Loucy (cell line): ENCODE data around the gene TAF1D.

Experiments
- H2AFZ ChIP-seq: fragments of 200-600 bp; sonication (generic); 2 replicates; pipeline ENCODE4 v1.6.0; 2016; ENCODE audit warnings: antibody characterized with exemption, mild to moderate bottlenecking, low read length, moderate library complexity
- H3F3A ChIP-seq: fragments of 200-600 bp; 2 replicates; pipeline ENCODE4 v1.6.0; 2016; ENCODE audit warnings: antibody characterized with exemption, low read depth, mild to moderate bottlenecking
- H3K27me3 ChIP-seq: fragments of 200-600 bp; sonication (generic); 2 replicates; pipeline ENCODE4 v1.6.1; 2014; ENCODE audit warnings: low read length, mild to moderate bottlenecking; ENCODE audit not compliant: insufficient read depth, poor library complexity, severe bottlenecking
- H3K36me3 ChIP-seq: fragments of 200-600 bp; sonication (generic); 2 replicates; pipeline ENCODE4 v1.6.1; 2016; ENCODE audit warnings: low read length; ENCODE audit not compliant: insufficient read depth
- H3K4me1 ChIP-seq: fragments of 200-600 bp; sonication (generic); 2 replicates; pipeline ENCODE4 v1.5.1; 2014; ENCODE audit warnings: low read length, mild to moderate bottlenecking; ENCODE audit not compliant: insufficient read depth, poor library complexity, severe bottlenecking
- H3K4me2 ChIP-seq: fragments of 200-600 bp; sonication (generic); 2 replicates; pipeline ENCODE4 v1.6.0; 2014; ENCODE audit warnings: antibody characterized with exemption, low read length, low read depth, mild to moderate bottlenecking; ENCODE audit not compliant: poor library complexity, severe bottlenecking
- H3K4me3 ChIP-seq: fragments of 200-600 bp; sonication (generic); 2 replicates; pipeline ENCODE4 v1.5.1; 2014; ENCODE audit warnings: low read length, mild to moderate bottlenecking, mixed read lengths; ENCODE audit not compliant: poor library complexity, severe bottlenecking
- H3K79me2 ChIP-seq: fragments of 200-600 bp; sonication (generic); 2 replicates; pipeline ENCODE4 v1.6.1; 2014; ENCODE audit warnings: low read length; ENCODE audit not compliant: insufficient read depth
- H3K9ac ChIP-seq: fragments of 200-600 bp; sonication (generic); 2 replicates; pipeline ENCODE4 v1.6.0; 2014; ENCODE audit warnings: mild to moderate bottlenecking, low read depth, low read length, moderate library complexity; ENCODE audit not compliant: poor library complexity, severe bottlenecking
- H3K9me2 ChIP-seq: fragments of 200-600 bp; sonication (generic); replicated peaks from 2 replicates; pipeline ENCODE4 v1.6.1; 2016; ENCODE audit warnings: low read depth, low read length, mixed read lengths
- H3K9me3 ChIP-seq: fragments of 200-600 bp; sonication (generic); 2 replicates; pipeline ENCODE4 v1.6.1; 2014; ENCODE audit warnings: mild to moderate bottlenecking, antibody characterized with exemption, low read length, low read depth; ENCODE audit not compliant: insufficient read depth
- H4K20me1 ChIP-seq: fragments of 200-600 bp; sonication (generic); 2 replicates; pipeline ENCODE4 v1.6.0; 2014; ENCODE audit warnings: antibody characterized with exemption, low read length, mild to moderate bottlenecking; ENCODE audit not compliant: insufficient read depth, poor library complexity, severe bottlenecking
- EZH2phosphoT487 ChIP-seq: fragments of 200-600 bp; IDR thresholded peaks from 2 replicates; pipeline ENCODE4 v1.6.1; 2018; ENCODE audit warnings: antibody characterized with exemption, mild to moderate bottlenecking, moderate library complexity, borderline replicate concordance
- TF ChIP-seq, protein P1 (sequence below): fragments of 200-600 bp; sonication (generic); conservative IDR thresholded peaks from 2 replicates; pipeline ENCODE4 v1.5.1; 2014; ENCODE audit warnings: mild to moderate bottlenecking, antibody characterized with exemption, low read length

Gene TAF1D

DNA sequence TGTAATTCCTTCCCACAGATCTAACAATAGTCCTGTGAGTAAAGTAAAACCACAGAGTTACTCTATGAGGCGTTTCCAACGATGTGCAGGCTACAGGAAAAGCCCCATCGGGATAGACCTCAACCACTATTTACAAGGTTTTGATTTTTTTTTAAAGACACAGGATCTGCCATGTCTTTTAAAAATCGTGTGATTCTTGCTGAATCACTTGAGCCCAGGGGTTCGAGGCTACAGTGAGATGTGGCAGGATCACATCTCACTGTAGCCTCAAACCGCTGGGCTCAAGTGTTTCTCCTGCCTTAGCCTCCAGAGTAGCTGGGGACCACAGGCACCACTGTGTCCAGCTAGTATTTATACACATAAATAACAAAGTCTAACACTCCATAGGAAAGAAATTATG is 7.8 kb downstream of the TAF1D start:
- Histone ChIP-seq H3K4me2 (peak overlapping the region; percentile 94), H3K36me3 (peaks cover 99% of the 10 kb centered on the region)

DNA sequence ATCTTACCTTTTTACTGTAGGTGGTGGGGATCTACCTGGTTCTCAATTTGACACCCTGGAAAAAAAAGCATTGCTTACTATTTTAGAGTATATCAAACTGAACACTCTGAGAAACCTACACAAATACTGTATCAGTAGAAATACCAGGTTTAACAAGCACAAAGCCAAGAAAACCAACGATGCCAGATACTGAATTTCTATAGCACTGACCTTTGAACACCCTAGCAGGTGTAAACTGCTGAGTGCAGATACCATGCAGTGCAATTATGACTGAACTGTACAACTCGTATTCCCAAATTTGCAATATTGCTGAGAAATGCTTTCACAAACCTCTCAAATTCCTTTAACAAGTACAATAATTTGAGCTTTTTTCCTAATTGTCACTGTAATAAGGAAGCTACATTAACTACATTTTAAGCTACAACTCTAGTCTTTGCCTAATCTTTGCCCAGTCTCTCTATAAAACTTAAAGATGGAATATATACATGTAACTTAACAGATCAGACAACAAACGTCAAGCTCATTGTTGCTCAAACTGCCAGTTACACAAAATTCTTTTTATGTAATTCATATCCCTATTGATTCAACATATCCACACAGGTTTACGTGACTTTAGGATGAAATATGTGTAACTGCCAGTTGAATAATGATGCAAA is 8.9 kb downstream of the TAF1D start:
- Histone ChIP-seq H3K36me3 (peaks cover 100% of the 10 kb centered on the region), H3K4me1 (peaks cover 43% of the 10 kb centered on the region), H3K79me2 (peaks cover 47% of the 10 kb centered on the region), H3K9me3 (no peaks in the 10 kb centered on the region), H3K9me2 (no peaks in the 10 kb centered on the region), H3K27me3 (no peaks in the 10 kb centered on the region), H2AFZ (no peak overlapping the region), H3K9ac (no peak overlapping the region), H3K4me2 (peak overlapping the region; percentile 25), H3F3A (peaks cover 18% of the 10 kb centered on the region; the same call in 1 of the 2 replicates), H4K20me1 (peaks cover 75% of the 10 kb centered on the region), H3K4me3 (no peak overlapping the region)
- TF ChIP-seq, protein P1, sequence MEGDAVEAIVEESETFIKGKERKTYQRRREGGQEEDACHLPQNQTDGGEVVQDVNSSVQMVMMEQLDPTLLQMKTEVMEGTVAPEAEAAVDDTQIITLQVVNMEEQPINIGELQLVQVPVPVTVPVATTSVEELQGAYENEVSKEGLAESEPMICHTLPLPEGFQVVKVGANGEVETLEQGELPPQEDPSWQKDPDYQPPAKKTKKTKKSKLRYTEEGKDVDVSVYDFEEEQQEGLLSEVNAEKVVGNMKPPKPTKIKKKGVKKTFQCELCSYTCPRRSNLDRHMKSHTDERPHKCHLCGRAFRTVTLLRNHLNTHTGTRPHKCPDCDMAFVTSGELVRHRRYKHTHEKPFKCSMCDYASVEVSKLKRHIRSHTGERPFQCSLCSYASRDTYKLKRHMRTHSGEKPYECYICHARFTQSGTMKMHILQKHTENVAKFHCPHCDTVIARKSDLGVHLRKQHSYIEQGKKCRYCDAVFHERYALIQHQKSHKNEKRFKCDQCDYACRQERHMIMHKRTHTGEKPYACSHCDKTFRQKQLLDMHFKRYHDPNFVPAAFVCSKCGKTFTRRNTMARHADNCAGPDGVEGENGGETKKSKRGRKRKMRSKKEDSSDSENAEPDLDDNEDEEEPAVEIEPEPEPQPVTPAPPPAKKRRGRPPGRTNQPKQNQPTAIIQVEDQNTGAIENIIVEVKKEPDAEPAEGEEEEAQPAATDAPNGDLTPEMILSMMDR = no peak
- no peak for TF ChIP-seq EZH2phosphoT487

More for the DNA sequence above, 7.8 kb downstream of the TAF1D start:
- peaks cover 86% of the 10 kb centered on the region for H4K20me1 ChIP-seq
- TF ChIP-seq EZH2phosphoT487 = no peak
- TF ChIP-seq, protein P1 = no peak
- peaks cover 7% of the 10 kb centered on the region; the same call in 1 of the 2 replicates for H3F3A ChIP-seq
- H3K4me1 ChIP-seq = peaks cover 54% of the 10 kb centered on the region
- H3K27me3 ChIP-seq = no peaks in the 10 kb centered on the region
- H3K79me2 ChIP-seq = peaks cover 58% of the 10 kb centered on the region
- peak overlapping the region; percentile 34 for H3K9ac ChIP-seq
- no peaks in the 10 kb centered on the region for H3K9me3 ChIP-seq
- no peak overlapping the region for H2AFZ ChIP-seq
- H3K9me2 ChIP-seq = no peaks in the 10 kb centered on the region
- peak overlapping the region; percentile 92 for H3K4me3 ChIP-seq

DNA sequence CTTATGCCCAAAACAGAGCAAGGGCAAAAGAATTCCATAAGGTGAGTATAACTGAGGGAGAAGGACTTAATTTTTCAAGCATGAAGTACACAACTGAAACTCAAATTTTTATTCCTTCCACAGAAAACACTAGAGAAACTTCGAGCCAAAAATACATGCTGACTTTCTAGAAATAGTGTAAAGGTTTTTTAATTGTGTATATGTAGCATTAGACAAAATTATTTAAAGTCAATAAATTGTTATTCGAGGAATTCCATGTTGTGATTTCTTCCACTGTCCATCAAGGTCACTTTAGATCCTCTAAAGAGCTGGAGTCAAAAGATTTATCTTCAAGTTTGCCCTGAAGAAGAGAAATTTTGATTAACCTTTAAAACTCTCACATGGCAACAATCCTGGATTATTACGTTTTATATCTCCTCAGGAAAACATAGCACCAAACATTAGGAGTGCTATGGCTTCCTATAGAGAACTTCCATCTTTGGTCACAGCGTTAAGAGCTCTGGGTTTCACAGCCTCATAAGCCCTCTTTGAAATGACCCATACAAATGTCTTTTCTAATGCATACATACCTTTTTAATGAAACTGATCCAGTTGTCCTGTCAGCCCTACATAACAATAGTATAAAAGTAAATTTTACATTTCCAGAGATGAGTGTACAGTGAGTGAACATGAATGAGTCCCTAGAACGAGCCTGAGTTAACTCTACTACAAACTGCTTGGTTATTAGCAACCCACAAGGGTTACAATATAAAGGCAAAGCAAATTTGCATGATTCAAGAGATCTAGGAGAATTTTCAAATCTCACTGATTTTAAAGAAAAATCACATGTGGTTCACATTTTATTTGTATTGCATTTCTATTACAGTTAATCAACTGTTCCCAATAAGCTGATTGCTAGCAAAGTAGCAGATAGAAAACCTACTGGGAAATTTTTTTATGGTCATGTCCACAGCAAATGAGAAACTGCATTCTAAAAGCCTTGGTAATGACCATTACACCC is 10.9 kb downstream of the TAF1D start:
- no peak overlapping the region for H2AFZ ChIP-seq
- no peak overlapping the region for H3K4me3 ChIP-seq
- H3K27me3 ChIP-seq = no peaks in the 10 kb centered on the region
- H4K20me1 ChIP-seq = peaks cover 56% of the 10 kb centered on the region
- H3K4me2 ChIP-seq = no peak overlapping the region
- peaks cover 28% of the 10 kb centered on the region for H3K79me2 ChIP-seq
- no peak for TF ChIP-seq EZH2phosphoT487
- TF ChIP-seq, protein P1 = no peak
- no peaks in the 10 kb centered on the region for H3K9me2 ChIP-seq
- H3F3A ChIP-seq = peaks cover 18% of the 10 kb centered on the region; the same call in 1 of the 2 replicates
- peaks cover 98% of the 10 kb centered on the region for H3K36me3 ChIP-seq
- no peak overlapping the region for H3K9ac ChIP-seq
- H3K9me3 ChIP-seq = no peaks in the 10 kb centered on the region
- H3K4me1 ChIP-seq = peaks cover 23% of the 10 kb centered on the region
